ENCODE data around the gene MYH7.
"Not testable (repeated sequence)": the region's sequence is repeated elsewhere in the genome, so short reads cannot be mapped to it uniquely, and the experiment has no call there.

MYH7 gene

DNA sequence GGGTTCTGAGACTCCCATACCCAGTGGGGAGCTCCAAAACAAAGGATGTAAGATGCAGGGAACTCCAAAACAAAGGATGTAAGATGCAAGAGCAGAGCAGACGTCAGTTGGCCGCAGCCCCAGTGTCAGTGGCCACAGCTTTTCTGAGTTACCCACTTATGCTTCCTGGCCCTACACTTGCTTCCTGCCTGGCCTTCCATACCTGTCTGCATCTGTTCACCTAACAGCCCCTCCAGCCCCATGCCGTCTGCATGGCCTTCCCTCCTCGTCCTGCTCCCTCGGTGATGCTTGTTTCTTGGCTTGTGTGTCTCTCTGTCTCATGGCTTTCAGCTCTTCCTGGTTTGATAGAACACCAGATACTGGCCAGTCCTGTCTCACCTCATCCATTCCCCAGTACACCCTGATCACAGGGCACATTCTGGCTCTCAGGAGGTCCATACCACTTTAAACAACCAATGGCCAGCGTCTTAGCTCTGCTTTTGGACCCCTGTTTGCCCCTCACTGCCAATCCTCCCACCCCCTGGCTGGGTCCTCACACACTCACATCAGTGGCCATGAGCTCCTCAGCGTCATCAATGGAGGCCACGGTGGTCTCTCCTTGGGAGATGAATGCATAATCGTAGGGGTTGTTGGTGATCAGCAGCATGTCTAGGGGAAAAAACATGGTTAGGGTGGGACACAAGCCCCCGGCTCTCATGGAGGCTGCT, 5.3 kb downstream of the MYH7 start:
- no peak for DNase-seq (ENCODE audit: low read depth in 2 of 2)

DNA sequence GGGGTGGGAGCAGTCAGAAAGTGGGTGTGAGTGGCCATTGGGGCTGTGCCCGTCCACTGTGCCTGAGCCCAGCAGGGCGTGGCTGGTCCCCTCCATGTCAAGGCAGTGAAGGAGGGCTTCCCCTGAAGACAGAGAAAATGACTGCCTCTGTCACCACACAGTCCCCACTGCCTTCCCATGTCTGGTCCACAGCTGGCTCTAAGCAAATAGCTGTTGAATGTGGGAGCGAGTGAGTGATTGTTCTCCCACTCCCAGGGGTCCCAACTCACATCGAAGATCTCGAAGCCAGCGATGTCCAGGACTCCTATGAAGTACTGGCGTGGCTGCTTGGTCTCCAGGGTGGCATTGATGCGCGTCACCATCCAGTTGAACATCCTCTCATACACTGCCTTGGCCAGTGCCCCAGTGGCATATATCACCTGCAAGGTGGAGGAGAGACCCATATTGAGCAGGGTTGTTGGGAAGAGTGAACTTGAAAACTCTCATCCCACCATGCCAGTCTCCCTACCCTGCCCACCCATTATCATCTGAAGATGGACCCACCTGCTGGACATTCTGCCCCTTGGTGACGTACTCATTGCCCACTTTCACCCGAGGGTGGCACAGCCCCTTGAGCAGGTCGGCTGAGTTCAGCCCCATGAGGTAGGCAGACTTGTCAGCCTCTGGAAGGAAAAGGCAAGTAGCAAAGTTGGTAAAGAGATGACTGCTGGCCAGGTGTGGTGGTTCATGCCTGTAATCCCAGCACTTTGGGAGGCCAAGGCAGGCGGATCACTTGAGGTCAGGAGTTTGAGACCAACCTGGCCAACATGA, 6.6 kb downstream of the MYH7 start:
- DNase-seq (ENCODE audit: low read depth in 2 of 2): no peak

DNA sequence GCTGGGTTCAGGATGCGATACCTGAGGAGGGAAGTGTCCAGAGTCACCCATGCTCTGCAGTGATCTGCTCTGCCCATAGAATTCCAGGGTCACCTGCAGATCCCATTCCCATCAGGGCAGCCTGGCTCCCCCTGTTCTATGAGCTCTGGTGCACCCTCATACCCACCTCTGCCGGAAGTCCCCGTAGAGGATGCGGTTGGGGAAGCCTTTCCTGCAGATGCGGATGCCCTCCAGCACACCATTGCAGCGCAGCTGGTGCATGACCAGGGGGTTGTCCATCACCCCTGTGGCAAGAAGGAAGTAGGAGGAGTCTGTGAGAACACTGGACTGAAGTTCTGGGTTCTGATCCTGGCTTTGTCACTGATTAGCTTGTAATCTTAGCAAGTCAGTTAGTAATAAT, 9.7 kb downstream of the MYH7 start:
- DNase-seq (ENCODE audit: low read depth in 2 of 2): not testable (repeated sequence)

DNA sequence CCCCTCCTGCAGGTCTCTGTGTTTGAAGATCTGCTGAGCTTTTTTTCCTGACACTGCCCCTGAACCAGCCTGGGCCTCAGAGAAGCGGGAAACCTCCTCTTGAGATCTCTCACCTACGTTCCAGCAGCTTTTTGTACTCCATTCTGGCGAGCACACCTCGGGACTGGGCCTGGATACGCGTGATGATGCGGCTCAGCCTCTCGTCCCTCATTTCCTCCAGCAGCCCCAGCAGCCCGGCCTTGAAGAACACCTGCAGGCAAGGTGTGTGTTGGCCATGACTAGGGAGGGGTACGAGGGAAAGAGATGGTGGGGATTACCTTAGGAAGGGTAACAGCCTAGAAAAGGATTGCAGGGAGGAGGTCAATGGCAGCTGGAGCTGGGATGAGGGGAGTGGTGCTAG, 10.3 kb downstream of the MYH7 start:
- no peak for DNase-seq (ENCODE audit: low read depth in 2 of 2)

DNA sequence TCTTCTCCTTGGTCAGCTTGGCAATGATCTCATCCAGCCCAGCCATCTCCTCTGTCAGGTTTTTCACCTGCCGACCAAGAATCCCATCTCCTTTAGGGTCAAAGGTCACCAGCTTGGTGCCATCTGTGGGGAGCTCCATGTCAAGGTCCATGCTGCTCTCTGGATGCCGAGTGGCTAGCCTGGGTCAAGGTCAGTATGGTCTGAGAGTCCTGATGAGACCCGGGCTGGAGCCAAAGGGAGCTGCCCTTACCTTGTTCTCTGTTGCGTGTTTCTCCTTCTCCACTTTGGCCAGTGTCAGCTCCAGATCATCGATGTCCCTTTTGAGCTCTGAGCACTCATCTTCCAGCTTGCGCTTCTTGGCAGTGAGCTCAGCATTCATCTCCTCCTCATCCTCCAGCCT, 11.8 kb downstream of the MYH7 start:
- DNase-seq (ENCODE audit: low read depth in 2 of 2): no peak

DNA sequence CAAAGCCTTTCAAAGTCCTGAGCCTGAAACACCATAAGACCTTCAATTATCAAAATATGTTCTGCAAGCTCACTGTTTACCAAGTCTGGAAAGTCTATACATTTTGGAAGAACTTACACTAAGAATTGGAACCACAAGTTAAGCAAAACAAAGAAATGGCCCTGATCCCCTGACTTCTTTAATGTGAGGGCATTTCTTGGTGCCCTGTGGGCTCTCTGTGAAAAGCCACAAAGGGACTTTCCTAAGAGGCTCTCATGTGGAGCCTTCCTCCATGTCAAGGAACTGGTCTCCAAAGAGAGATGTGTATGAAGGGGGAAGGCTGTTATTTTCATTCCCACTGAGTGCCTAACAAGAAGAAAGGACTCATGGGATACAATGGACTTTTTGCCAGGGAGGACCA, 13.9 kb downstream of the MYH7 start:
- DNase-seq (ENCODE audit: low read depth in 2 of 2): no peak

DNA sequence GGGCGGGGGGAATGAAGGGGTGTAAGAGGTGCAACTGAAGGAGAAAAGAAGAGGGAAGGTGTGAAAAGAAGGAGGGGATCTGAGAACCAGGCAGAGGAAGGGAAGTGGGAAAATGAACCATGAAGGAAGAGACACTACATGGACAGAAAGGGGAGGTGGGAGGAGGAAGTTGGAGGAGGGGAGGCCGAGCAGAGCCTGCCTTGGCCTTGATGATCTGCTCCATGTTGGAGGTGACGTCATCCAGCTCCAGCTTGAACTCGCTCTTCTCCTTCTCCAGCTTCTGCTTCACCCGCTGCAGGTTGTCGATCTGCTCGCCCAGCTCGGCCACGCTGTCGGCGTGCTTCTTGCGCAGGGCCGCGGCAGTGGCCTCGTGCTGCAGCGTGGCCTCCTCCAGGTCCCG, 15.8 kb downstream of the MYH7 start:
- not testable (repeated sequence) for DNase-seq (ENCODE audit: low read depth in 2 of 2)

DNA sequence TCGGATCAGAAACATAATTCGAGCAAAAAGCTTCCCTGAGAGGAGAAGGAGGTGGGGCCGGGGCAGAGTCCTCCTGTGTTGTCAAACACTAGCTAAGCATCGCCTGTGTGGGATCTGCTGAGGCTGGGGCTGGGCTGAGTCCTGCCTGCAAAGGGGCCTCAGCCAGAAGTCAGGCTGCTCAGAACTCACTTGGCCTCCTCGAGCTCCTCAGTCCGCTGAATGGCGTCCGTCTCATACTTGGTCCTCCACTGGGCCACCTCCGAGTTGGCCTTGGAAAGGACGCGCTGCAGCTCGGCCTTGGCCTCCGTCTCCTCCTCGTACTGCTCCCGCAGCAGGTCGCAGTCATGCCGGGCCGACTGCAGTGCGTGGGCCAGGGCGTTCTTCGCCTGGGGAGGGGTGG, 17.4 kb downstream of the MYH7 start:
- DNase-seq (ENCODE audit: low read depth in 2 of 2): no peak

DNA sequence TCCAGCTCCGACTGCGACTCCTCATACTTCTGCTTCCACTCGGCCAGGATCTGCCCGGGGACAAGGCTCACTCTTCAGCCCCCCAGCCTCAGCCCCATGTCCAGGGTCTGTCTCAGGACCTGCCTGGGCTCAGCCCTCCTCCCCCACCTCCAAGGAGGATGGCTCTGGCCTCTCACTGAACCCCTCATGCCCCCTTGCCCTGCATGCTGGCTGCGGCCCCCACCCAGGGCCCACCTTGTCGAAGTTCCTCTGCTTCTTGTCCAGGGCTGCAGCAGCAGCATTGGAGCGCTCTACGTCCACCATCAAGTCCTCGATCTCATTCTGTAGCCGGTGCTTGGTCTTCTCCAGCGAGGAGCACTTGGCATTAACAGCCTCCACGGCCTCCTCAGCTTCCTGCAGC, 18.2 kb downstream of the MYH7 start:
- DNase-seq (ENCODE audit: low read depth in 2 of 2): not testable (repeated sequence)

DNA sequence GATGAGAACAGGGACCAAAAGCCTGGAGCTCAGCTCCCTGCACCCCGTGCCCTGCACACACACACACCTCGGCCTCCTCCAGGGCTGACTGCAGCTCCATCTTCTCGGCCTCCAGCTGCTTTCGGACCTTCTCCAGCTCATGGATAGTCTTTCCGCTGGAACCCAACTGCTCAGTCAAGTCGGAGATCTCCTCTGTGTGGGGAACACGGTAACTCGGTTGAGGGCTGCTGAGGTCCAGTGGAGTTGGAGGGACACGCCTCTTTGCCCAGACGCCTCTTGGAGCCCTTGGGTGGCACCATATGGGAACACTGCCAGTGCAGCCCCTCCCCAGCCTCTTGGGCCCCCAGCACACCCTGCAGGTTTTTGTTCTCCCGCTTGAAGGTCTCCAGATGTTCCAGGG, 18.7 kb downstream of the MYH7 start:
- DNase-seq (ENCODE audit: low read depth in 2 of 2): no peak

DNA sequence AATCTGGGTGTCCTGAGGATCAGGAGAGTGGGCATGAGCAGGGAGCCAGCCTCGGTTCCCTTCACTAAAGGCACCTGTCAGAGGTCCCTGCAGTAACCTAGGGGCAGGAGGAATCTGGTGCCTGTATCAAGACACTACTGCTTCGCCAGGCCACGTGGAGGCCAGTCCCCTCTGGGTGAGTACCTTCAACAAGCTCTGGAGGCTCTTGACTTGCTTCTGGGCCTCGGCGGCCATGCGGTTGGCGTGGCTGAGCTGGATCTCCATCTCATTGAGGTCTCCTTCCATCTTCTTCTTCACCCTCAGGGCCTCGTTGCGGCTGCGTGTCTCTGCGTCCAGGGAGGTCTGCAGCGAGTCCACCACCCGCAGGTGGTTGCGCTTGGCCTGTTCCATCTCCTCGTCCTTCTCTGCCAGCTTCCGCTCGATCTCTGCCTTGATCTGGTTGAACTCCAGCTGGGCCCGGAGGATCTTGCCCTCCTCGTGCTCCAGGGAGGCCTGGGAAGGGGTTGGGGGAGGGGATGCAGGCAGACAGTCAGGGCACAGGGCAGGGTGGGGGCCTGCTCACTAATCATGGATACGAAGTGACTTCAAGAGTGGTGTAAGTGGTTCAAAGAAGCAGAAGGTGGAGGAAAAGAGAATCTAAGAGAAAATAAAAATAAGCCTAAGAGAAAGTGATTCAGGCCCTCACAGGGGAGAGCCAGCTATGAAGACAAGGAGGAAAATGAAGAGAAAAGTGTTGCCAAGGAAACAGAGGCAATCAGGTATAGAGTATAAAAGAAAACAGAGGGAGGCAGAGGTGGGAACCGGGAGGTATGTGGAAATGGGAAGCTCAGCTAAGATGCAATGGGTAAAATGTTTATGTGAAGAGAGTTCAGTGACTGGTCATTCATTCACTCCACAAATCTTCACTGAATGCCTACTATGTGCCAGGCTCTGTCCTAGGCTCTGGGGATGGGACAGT, 19.4 kb downstream of the MYH7 start:
- no peak for DNase-seq (ENCODE audit: low read depth in 2 of 2)

DNA sequence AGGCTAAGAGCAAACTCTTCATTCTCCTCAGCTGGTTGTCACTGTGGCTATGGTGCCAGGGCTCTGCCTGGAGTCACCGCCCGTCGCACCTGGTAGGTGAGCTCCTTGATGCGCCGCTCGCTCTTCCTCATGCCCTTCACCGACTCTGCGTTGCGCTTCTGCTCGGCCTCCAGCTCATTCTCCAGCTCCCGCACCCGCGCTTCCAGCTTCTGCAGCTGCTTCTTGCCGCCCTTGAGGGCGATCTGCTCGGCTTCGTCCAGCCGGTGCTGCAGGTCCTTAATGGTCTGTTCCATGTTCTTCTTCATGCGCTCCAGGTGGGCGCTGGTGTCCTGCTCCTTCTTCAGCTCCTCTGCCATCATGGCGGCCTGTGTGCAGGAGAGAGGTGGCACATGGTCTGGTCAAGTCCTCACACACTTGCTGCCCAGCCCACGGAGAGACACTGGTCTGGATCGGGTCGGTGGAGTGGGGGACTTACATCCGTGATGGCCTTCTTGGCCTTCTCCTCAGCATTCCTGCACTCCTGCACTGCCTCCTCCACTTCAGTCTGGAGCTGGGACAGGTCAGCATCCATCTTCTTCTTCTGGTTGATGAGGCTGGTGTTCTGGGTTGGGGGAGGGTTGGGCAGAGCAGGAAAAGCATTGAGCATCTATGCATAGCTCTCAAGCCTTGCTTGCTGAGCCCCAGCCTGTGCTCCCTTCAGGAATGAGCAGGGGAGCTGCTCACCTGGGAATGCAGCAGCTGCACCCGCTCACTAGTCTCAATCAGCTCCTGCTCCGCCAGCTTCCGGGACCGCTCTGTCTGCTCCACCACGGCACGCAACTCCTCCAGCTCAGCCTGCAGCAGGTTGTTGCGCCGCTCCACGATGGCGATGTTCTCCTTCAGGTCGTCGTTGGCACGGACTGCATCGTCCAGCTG, 20.3 kb downstream of the MYH7 start:
- no peak for DNase-seq (ENCODE audit: low read depth in 2 of 2)

DNA sequence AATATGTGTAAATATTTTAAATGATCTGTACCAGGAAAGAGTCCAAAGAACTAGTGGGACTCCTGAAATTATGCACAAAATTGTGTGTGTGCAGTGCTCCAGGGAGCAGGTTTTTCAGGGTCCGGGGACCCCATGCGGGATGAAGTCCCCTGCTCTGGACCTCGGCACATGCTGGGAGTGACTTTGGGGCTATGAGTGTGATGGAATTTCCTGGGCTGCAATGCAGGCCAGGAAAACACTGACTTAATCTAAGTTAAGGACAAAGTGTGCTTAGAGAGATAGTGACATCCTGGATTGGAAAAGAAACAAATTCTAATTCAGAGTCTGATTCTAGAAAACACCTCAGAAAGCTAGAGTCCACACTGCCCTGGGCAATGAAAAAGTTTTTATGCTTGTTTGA, 21.2 kb downstream of the MYH7 start:
- no peak for DNase-seq (ENCODE audit: low read depth in 2 of 2)

DNA sequence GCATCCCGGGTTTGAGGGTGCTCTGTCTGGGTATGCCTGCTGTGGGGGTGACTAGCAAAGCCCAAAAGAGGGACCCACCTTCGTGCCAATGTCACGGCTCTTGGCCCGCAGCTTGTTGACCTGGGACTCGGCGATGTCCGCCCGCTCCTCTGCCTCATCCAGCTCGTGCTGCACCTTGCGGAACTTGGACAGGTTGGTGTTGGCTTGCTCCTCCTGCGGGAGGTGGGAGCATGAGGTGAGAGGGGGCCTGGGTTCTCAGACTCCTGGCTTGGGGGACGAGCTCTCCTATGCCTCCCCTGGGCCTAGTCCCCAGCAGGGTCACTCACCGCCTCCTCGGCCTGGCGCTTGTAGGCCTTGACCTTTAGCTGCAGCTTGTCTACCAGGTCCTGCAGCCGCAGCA, 21.8 kb downstream of the MYH7 start:
- DNase-seq (ENCODE audit: low read depth in 2 of 2): no peak

DNA sequence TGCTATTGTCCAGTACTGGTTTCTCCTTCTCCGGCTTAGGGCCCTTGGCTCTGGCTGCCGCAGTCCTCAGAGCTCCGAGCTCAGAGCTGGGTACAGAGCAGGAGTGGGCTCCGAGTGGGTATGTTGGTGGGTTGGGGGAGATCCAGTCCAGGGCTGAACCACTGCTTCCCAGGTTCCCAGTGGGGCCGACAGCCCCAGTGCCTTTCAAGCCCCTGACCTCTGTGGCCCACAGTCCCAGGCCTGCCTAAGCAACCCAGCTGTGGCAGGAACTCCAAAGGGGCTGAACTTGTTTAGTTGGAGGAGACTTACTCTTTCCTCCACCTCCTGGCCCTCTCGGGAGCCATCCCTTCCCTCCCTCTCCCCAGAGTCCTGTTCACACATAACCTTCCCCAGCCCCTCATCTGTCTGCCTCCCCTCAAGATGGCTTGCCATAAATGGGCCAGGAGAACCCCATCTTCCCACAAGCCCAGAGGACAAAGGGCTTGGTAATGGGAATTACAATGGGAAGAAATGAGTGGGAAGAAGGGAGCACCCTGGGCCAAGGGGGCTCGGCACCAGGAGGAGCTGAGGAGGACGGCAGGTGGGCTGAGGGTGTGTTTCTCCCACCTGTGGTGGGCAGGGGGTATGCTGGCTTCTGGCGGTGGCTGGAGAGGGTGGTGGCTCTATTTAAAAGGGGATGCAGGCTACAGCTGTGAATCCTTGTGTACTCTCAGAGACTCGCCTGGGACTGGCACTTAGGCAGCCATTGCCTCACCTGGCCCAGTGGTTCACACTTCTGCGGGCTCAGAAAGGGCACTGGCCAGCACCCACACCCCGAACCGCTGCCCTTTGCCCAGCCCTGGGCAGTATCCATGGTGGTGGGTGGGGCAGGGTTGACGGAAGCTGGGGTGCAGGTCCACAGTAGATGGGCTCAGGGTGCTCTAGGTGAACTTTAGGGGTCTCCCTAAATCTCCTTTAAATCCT, 23.6 kb downstream of the MYH7 start:
- no peak for DNase-seq (ENCODE audit: low read depth in 2 of 2)

DNA sequence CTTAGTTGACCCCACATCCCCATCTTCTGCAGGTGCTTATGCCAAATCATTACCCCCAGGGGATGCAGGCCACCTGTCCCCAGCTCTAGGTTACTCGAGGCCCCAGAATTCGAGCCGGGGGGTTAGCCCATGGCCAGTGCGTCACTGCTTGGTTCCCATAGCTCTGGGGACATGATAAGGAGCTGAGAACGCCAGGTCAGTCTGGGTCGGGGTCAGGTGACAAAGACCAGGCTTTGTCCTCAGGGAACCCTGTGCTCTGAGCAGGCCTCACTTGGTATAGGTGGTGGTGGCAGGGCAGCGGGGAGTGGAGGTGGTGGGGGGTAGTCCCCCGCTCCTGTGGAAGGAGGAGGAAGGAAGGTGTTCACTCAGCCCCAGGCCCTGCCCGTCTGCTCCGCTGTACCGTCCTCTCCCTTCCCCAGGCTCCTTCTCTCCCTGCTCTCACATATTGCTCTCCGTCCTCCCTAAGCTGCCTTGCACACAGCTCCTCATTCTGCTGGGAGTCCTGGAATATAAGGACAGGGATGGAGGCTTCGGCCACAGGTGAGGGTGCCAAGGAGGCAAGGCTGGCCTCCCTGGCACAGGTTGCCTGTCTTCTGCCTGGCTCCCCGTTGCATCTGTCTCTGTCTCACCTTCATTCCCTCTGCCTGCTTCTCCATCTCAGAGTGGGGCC, 25.4 kb downstream of the MYH7 start:
- no peak for DNase-seq (ENCODE audit: low read depth in 2 of 2)

DNA sequence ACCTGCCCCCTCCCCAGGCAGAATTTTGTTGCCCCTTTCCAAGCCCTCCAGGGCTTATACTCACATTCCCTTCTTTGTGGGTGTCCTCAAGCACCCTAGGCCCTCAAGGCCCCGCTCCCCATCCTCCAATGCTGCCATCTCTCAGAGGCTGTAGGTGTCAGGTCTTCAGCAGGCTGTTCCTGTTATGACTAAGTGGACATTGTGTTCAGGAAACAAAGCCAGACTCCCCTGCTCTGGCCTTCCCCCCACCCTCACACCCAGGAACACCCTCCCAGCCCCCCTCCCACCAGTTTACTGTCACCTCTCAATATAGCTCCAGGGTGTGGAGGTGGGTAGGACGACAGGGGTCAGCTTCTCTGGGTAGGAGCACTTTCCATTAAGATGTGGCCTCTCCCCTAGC, 26.0 kb downstream of the MYH7 start:
- DNase-seq (ENCODE audit: low read depth in 2 of 2): no peak

DNA sequence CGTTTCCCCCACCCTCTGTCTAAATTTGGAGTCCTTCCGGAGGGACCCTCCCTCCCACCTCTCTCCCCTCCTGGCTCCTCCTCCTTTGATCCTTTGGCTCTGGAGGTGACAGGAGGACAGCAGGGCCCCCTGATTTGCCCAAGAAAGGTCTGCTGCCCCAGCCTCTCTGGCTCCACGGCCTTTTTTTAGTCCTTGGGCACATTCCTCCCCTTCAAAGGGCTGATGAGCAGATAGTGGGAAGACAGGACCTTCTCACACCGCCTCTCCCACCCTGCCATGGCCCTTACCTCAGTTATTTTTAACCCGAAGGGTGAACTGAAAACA, 27.2 kb downstream of the MYH7 start:
- no peak for DNase-seq (ENCODE audit: low read depth in 2 of 2)

DNA sequence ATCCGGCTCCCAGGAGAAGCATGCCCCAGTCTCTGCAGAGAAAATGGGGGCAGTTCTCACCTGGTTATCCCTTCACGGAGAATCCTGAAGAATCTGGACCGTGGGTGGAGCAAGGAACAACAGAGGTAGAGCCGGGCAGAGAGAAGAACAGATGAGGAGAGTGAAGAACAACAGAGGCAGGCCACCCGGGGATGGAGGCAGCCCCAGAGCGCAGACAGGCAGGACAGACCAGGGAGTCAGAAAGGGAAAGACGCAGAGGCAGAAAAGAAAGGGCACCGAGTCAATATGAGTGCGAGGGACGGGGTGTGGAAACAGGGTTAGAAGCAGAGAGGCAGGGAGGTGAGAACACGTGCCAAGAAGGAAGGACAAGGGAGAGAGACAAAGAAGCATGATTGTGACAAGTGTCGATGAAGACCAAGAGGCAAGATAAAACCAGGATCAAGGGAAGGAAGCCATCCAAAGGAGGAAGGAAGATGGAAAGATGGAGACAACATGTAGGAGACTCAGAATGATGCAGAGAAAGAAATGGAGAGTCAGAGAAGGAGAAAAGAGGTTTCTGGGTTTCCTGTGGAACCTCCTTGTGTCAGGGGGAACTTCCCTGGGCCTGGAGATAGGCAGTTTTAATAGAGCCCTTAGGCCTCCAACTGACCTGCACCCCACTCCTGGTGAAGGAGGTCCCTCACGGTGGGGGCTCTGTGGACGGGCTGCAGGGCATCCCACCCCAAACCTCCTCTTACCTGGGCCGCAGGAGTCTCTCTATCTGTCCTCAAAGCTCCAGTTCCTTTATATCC, 27.7 kb downstream of the MYH7 start, which contains the start of gene MYH6:
MYH6 (minus strand) TSS at position 758 of the 791 bp plus-strand sequence. CDS start 1,050 bp downstream, outside the sequence.
- no peak for DNase-seq (ENCODE audit: low read depth in 2 of 2)
